ENCODE measurements around the gene CDH24. TPM values are rescaled to one million over a fixed set of nuclear protein-coding genes. Genes with fewer than 3 reads are reported as not detected.

CDH24 gene
- total and polyA plus RNA-seq, 2 donors (not counting 1 experiment from before 2014, with no cell fraction given) = 0.96 to 1.0 TPM

GRCh38 chr14:23023795-23024152 is 33.5 kb downstream of the CDH24 start:
- Histone ChIP-seq H4K20me1 (ENCODE audit: control insufficient read depth, insufficient read depth, low read length, poor library complexity, severe bottlenecking) (no peaks in the 10 kb centered on the region), H3K36me3 (replicated peaks in 1 of 2; ENCODE audit: control extremely low read depth in 1 of 2, control insufficient read depth in 1 of 2, extremely low read depth in 1 of 2, insufficient read depth in 2 of 2, low read length in 1 of 2) (peaks cover 0 to 16% of the 10 kb centered on the region in 2 experiments), H3K4me2 (replicated peaks; ENCODE audit: low read depth, low read length, poor library complexity, severe bottlenecking) (no peak overlapping the region), H2AFZ (ENCODE audit: insufficient read depth, low read depth, low read length, poor library complexity, severe bottlenecking) (no peak overlapping the region), H3K9me3 (ENCODE audit: control extremely low read depth in 1 of 3, control insufficient read depth in 2 of 3, insufficient read depth in 1 of 3, low read length in 2 of 3) (no peaks in the 10 kb centered on the region), H3K4me3 (ENCODE audit: control extremely low read depth in 1 of 5, extremely low read depth in 1 of 5, insufficient read depth in 1 of 5, low read depth in 2 of 5, low read length in 4 of 5) (no peak overlapping the region), H3K4me1 (ENCODE audit: control insufficient read depth in 2 of 2, insufficient read depth in 2 of 2, low read length in 2 of 2) (peaks cover 0 to 2% of the 10 kb centered on the region in 2 donors), H3K27me3 (replicated peaks in 1 of 4; ENCODE audit: control extremely low read depth in 1 of 4, control insufficient read depth in 3 of 4, insufficient read depth in 4 of 4, low read length in 3 of 4) (no peaks in the 10 kb centered on the region), H3K9ac (ENCODE audit: low read length) (no peak overlapping the region), H3K27ac (ENCODE audit: low read length in 2 of 2) (no peak overlapping the region), H3K79me2 (ENCODE audit: control insufficient read depth, insufficient read depth, low read length) (no peaks in the 10 kb centered on the region)
- no peaks in the 10 kb centered on the region for H3K9me3 Mint-ChIP-seq (ENCODE audit: insufficient read depth)
- no peak overlapping the region for H3K4me3 Mint-ChIP-seq
- WGBS (ENCODE audit: insufficient coverage) = 100% methylated on average over 1 of the region's 2 CpGs
- H3K4me1 Mint-ChIP-seq = peaks cover 6% of the 10 kb centered on the region
- intact Hi-C loops (cut with micrococcal nuclease) = no loop called here
- no peaks in the 10 kb centered on the region for H3K27me3 Mint-ChIP-seq
- DNase-seq = no peak
- no peak overlapping the region for H3K27ac Mint-ChIP-seq
- ChIA-PET CTCF (interaction anchor here (0.6 to 2.1 kb wide), 5 partner anchors 29 to 45 kb away, joined by 3 to 7 read pairs (median 4); partner anchors contain the start of gene CDH24), POLR2A (no interaction called here)
- TF ChIP-seq CTCF (IDR thresholded peaks at IDR 0.05) (no peak), EZH2 (IDR thresholded peaks at IDR 0.05; ENCODE audit: borderline replicate concordance, insufficient read depth, low read depth, low read length, poor library complexity, severe bottlenecking) (no peak)
- no peak for ATAC-seq (ENCODE audit: low read depth)

GRCh38 chr14:23023022-23023794 is 34.1 kb downstream of the CDH24 start:
- H4K20me1 ChIP-seq (ENCODE audit: control insufficient read depth, insufficient read depth, low read length, poor library complexity, severe bottlenecking) = no peaks in the 10 kb centered on the region
- ChIA-PET CTCF (interaction anchor here (0.6 to 1.7 kb wide), 5 partner anchors 34 to 64 kb away, joined by 3 to 4 read pairs (median 3); partner anchors contain the start of gene CDH24), POLR2A (no interaction called here)
- no peak overlapping the region for H3K4me3 ChIP-seq (ENCODE audit: control extremely low read depth in 1 of 5, extremely low read depth in 1 of 5, insufficient read depth in 1 of 5, low read depth in 2 of 5, low read length in 4 of 5)
- no peaks in the 10 kb centered on the region for H3K79me2 ChIP-seq (ENCODE audit: control insufficient read depth, insufficient read depth, low read length)
- ATAC-seq (ENCODE audit: low read depth) = no peak
- H3K4me1 ChIP-seq (ENCODE audit: control insufficient read depth in 2 of 2, insufficient read depth in 2 of 2, low read length in 2 of 2) = no peaks in the 10 kb centered on the region
- no peak overlapping the region for H3K9ac ChIP-seq (ENCODE audit: low read length)
- H2AFZ ChIP-seq (ENCODE audit: insufficient read depth, low read depth, low read length, poor library complexity, severe bottlenecking) = no peak overlapping the region
- H3K27ac ChIP-seq (ENCODE audit: low read length in 2 of 2) = no peak overlapping the region
- H3K9me3 ChIP-seq (ENCODE audit: control extremely low read depth in 1 of 3, control insufficient read depth in 2 of 3, insufficient read depth in 1 of 3, low read length in 2 of 3) = no peaks in the 10 kb centered on the region
- H3K27me3 ChIP-seq (replicated peaks in 1 of 4; ENCODE audit: control extremely low read depth in 1 of 4, control insufficient read depth in 3 of 4, insufficient read depth in 4 of 4, low read length in 3 of 4) = no peaks in the 10 kb centered on the region
- H3K9me3 Mint-ChIP-seq (ENCODE audit: insufficient read depth) = no peaks in the 10 kb centered on the region
- intact Hi-C loops (cut with micrococcal nuclease) = no loop called here
- peaks cover 4% of the 10 kb centered on the region for H3K4me1 Mint-ChIP-seq
- peaks cover 0 to 15% of the 10 kb centered on the region in 2 experiments for H3K36me3 ChIP-seq (replicated peaks in 1 of 2; ENCODE audit: control extremely low read depth in 1 of 2, control insufficient read depth in 1 of 2, extremely low read depth in 1 of 2, insufficient read depth in 2 of 2, low read length in 1 of 2)
- no peak overlapping the region for H3K4me3 Mint-ChIP-seq
- no peak for TF ChIP-seq EZH2 (IDR thresholded peaks at IDR 0.05; ENCODE audit: borderline replicate concordance, insufficient read depth, low read depth, low read length, poor library complexity, severe bottlenecking)
- no peak overlapping the region for H3K4me2 ChIP-seq (replicated peaks; ENCODE audit: low read depth, low read length, poor library complexity, severe bottlenecking)
- DNase-seq = no peak
- no peaks in the 10 kb centered on the region for H3K27me3 Mint-ChIP-seq
- no peak overlapping the region for H3K27ac Mint-ChIP-seq
- 100% methylated on average over 1 of the region's 8 CpGs for WGBS (ENCODE audit: insufficient coverage)

All from B cell (primary cell).